AG08396 (cell line): ENCODE results near the gene RPUSD1.

Source experiments
- DNase-seq: peaks from one replicate; pipeline ENCODE4 v3.0.0; 2012; ENCODE audit warnings: low spot score, mixed read lengths

RPUSD1 gene

DNA sequence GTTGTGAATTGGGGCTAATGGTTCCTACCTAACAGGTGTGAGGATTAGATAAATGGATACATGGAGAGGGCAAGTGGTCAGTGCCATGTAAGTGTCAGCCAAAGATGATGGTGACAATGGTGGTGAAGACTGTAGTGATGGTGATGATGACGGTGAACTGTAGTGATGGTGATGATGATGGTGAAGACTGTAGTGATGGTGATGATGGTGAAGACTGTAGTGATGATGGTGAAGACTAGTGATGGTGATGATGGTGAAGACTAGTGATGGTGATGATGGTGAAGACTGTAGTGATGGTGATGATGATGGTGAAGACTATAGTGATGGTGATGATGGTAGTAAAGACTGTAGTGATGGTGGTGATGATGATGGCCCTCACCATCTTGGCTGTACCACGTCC, 30.4 kb upstream of the RPUSD1 start:
- DNase-seq, result no peak

DNA sequence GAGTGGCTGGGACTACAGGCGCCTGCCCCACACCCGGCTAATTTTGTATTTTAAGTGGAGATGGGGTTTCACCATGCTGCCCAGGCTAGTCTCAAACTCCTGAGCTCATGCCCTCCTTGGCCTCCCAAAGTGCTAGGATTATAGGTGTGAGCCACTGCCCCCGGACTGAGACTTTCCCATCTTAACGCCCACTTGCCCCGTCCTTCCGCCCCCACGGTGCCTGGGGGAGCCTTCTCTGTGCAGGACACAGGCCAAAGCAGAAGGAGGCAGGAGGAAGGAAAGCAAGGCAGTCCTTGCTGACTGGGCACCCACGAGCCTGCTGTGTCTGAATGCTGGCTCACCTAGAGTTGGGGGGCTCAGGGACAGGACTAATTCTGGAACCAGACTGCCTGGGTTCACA, 30.0 kb upstream of the RPUSD1 start:
- no peak for DNase-seq

DNA sequence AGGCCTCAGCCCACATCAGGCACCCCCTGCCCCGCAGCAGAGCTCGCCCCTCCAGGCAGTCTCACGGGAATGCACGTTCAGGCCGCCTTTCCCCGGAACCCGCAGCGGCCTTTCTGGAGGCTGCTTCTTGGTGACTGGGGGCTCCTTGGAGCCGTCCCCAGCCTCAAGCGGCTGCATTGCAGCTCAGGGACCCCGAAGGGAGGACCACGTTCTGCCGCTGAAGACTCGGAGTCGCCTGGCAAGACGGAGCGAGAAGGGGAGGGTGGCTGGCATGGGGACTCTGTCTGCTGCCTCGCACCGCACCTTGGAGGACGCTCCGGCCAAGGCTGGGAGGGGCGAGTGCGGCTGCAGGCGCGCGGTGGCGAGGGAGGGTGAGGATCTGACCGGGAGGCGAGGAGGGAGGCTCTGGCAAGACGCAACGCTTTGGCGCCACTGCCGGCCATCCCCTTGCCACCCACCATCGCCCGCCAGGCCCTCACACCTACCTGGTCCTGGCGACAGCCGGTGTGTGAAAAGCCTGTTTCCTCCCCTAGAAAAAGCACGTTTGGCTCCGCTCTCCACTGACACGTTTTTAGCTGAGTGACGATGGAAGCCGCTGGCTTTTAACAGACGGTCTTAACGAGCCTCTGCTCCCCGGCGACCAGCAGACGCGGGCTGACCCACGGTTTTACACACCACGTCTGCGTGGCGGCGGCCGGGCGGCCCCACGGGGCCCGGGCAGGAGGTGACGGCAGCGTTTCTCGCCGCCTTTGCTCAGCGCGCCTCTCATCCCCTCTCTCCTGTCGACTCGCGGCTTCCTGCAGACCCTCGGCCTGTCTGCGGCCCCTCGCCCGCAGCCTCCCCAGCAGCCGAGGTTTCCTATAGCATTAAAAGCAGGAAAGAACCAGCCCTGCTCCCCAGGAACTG, 29.1 kb upstream of the RPUSD1 start:
- no peak for DNase-seq

DNA sequence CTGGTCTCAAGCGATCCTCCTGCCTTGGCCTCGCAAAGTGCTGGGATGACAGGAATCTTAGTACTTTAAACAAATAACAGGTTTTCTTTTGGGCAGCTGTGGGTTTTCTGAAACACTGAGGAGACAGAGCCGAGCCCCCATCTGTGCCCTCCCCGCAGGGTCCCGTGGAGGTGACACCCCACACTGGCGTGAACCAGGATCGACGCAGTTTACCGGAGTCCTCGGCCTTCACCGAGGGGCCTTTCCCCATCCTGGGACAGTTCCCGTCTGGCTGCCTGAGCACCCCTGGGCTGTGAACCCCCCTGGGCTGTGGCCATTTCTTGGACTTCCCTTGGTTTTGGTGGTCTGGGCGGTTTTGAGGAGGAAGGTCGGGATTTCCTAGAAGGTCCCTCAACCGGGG, 27.7 kb upstream of the RPUSD1 start:
- no peak for DNase-seq

DNA sequence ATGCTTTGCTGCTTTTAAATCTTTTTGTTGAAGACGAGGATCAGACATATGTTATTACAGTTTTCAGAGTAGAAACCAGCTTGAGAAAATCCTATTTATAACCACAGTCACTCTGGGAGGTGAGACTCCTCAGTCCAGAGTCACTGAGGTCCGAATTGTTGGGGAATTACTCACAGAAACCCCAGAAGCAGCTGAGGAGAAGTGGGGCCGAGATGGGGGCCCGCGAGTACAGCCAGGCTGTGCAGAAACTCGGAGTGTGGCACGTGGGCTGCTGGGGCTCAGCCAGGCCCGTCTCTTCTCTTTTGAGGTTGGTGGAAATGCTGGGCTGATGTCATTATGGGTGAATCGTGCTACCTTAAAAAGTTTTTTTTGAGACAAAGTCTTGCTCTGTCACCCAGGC, 26.8 kb upstream of the RPUSD1 start:
- peak; percentile 74 for DNase-seq

DNA sequence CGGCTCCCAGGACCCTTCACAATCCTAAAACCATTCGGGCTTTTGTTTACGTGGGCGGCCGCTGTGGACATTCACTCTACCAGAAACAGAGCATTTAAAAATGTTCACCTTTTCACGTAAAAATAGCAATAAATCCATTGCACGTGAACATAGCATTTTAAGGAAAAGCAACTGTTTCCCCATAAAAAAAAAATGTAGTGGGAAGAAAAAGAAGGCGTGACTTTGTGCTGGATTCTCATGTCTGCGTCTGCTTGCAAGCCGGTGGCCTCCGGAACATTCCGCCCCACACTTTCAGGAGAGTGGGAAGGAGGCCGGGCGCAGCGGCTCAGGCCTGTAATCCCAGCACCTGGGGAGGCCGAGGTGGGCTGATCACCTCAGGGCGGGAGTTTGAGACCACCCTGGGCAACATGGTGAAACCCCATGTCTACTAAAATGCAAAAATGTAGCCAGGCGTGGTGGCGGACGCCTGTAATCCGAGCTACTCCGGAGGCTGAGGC, 25.8 kb upstream of the RPUSD1 start:
- no peak for DNase-seq

DNA sequence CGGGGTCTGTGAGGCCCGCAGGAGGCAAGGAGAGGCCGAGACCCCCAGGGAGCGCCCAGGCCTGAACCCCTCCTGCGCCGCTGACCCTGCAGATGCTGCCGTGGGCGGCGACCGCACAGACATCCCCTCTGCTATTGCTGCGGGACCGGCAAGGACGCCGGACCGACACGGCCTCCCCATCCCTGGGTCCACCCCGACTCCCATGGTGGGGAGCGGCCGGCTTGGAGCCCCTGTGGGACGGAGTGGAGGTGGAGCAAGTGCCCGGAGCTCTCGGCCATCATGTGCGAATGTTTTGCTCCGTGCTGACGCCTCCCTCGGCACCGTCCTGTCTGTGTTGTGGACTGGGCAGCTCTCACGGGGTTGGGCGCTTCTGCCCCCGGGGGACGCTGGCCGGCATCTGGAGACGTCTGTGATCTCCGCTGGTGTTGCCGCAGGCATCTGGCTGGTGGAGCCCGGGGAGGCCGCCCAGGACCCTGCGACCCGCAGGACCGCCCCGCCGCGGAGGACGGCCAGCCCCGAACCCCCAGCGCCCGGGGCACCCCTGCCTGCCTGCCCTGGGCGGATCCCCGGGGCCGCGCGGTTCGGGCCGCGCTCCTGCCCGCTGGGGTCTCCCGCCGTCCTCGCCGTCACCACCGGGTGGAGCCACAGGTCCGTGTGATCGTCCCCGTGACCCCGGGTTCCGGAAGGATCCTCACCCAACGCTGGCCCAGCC, 25.2 kb upstream of the RPUSD1 start:
- DNase-seq, result peak; percentile 80

DNA sequence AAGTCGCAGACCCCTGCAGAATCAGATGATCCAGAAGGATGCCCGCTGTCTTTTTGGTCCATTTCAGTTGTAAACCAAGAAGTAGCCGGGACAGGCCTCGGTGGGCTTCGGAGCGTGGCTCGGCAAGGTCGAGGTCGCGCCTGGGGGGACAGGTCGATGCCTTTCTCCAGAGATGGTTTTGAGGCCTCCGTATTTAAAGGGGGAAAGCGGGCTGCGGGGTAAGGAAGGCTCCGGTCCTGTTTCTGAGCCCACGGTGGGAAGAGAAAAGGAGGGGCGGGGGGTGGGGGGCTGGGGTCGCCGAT, 19.9 kb upstream of the RPUSD1 start:
- DNase-seq, result no peak

DNA sequence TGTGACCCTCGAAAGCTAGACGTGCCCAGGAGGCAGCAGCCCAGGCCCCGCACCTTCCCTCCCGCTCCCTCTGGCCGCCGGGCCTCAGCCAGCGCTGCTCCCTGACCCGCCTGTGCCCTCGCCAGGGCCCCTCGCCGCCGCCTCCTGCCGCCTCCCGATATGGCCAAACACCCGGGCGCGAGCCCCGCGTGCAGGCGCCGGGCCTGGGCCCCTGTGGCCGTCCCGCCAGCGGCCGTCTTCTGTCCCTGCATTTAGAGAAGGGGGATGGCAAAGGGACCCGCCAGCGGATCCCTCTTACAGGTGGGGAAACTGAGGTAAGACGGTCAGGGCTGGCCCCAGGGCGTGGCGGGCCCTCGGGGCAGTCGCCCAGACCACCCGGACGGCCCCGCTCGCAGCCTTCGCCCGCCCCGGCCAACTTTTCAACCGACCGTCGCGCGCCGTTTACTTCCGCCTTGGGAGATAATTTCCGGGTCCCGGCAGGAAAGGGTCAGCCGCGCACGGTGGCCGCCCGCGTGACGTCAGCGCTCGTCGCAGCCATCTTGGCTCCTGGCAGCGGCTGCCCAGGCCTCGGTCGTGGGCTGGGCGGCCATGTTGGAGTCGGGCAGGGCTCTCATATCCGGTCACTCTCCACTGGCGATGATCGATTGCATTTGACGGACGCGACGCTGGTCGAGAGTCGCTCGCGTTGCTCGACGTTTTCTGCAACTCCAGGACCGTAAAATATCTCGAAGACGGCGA, 19.3 kb upstream of the RPUSD1 start:
- DNase-seq, result peak; percentile 99

DNA sequence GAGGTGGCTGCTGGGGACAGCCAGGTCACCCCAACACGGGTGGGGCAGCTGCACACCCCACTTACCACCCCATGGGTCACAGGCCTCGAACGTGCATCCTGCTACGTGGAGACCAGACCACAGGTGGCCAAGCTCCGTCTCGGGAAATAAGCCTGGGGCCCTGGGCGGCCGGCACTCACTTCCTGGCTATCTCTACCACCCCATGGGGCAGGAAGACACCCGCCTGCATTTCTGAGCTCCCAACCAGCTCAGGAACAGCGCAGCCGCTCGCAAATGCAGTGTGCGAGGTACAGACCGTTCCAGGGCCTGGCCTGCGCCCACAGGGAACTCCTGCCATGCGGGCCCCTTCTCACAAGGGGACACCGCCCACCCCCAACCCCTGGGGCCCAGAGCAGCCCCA, 17.3 kb upstream of the RPUSD1 start:
- no peak for DNase-seq

DNA sequence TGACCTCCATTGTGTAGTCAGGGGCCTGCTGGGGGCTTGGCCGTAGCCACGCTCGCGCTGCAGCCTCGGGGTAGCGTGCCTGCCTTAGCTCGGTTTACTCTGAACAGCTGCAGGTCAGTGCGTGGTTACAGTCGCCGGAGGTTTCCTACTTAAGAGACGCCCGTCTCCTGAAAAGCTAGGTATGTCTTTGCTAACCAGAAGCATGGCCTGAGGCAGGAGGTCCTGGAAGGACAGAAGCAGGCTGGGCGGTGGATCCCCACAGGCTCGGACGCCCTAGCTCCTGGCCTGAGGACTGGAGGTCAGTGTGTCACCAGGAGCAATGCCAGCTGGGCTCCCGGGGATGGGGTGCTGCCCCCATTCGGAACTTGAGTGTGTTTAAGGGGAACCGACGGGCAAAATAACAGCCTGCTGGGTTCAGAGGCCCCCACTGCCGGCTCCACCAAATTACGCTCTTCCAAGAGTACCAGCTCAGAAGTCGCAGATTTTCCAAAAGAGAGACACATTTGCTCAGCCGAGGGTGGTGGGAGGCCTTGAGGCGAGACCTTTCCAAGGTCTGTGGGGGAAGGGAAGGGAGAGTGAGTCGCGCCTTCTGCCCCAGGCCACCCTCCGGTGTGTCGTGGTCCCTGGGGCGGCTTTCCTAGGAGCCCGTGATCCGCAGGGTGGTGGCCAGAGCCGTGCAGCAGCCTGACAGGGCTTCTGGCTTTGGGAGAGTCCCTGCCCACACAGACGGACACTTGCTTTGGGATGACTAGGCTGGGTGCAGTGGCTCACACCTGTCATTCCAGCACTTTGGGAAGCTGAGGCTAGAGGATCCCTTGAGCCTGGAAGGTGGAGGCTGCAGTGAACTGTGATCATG, 16.2 kb upstream of the RPUSD1 start:
- no peak for DNase-seq

DNA sequence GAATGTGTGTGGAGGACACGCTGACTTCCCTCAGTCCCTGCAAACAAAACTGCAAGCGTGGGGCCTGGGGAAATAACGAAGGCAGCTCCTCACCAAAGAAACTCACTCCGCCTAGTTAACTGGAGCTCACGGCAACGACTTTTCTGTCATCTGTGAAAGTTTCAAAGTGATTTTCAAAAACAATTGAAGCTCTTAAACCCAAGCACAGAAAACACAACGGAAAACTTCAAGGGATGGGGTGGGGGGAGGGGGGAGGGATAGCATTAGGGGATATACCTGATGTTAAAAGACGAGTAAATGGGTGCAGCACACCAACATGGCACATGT, 15.5 kb upstream of the RPUSD1 start:
- DNase-seq, result no peak

DNA sequence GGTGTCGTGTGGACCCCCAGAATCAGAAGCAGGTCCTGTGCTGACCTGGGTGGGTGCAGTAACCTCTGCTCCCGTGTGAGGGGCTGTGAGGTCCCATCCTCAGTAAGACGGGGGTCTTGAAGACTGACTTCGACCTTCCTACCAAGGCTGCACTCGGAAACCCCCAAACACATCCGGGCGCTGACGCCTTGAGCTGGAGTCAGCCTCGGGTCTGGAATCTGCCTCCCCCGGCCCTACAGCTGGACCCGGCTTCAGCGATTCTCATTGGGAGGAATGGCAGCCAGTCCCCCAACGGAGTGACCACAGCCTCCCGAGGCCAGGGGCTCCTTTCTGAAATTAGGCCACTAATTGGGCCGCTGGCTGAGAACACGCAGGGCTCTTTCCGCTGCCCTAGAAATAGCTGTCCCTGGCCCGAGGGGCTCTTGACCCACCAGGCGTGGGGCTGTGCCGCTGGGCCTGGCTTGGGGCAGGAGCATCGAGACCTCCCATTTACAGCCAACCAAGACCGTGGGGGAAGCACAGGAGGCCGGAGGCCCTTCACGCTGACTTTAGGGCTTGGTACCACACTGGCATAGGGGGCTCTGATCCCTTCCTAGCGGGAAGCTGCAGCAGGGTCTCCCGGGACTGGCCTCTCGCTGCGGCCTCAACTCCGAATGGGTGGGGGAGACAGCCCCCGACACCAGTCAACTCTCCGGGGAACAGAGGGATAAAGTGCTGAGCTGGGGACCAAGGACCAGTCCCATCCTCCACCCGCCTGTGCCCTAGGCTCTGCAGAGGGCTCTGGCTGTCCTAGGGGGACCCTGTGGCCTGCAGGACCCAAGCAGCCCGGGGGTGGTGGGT, 15.0 kb upstream of the RPUSD1 start:
- DNase-seq, result no peak

DNA sequence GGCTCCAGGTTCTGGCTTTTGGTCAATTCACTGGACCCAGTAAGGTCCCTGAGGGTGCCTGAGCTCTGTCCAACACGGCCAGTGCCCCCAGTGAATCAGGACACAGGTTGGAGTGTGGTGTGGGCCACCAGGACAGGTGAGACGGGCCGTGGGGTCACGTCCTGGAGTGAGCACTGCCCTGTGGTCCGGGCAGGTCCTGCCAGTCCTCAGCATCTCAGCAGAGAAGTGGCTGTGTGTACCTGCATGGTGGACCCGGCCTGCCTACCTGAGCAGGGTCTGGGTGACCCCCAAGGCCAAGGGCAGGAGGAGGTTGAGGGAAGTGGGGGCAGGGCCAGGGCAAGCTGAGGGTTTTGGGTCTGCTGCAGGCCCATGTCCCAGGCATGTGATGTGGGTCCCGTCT, 14.3 kb upstream of the RPUSD1 start:
- no peak for DNase-seq

DNA sequence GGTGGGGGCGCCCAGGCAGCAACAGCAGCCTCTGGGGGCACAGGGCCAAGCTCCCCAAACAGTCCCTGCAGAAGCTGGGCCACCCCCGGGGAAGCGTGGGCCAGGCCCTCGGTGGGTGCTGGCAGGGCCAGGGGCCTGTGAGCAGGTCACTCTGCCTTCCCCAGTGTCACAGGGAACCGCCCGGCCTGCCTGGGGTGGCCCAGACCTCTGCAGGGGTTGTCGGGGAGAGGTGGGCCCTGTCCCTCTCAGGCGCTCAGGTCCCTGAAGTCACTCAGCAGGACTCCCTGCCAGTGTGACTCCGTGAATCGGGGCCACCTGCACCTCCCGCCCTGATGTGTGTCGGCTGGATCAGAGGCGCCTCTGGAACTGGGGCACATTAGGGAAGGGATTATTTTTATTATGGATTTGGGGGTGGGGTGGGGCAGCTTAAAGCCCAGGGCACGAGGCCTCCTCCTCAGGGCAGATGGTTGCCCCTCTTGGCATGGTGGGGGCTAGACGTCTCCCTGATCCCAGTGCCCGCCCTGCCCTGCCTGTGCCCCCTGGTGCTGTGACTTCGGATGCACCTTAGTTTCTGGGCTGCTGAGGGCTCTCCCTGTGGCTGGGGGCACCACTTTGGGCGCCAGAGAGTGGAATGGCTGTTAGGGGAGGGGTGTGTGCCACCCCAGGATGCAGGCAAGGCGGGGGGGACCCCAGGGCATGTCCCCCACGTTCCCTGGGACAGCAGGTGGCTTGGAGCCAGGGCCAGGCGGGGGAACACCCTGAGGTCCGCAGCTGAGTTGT, 13.6 kb upstream of the RPUSD1 start:
- no peak for DNase-seq

DNA sequence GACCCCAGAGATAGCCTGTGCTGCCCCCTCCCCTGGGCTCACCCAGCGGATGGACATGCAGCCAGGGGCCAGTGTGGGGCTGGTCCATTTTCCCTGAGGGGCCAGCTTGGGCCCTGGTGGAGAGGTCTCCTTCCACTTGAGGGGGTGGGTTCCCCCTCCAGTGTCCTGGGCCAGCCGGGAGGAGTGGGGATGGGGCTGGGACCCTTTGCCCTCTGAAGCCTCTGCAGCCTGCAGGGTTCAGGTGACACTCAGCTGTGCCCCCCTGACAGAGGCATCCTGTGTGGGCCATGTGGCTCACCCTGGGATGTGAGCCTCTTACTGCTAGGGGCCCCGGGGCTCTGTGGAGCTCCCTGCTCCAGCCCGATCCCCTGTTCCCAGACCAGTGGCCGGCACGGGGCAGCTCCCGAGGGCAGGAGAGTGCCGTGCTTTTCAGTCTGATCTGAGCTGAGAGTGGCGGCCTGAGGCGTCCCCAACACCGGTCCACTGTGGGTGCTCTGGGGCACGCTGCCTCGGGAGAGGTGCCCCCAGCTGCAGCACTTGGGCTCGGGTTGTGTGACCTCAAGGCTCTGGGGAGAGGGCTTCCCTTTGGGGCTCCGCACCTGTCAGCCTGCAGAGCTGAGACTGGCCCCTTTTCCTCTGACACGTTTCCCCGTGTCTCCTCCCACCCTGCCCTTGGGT, 12.8 kb upstream of the RPUSD1 start:
- DNase-seq, result no peak

DNA sequence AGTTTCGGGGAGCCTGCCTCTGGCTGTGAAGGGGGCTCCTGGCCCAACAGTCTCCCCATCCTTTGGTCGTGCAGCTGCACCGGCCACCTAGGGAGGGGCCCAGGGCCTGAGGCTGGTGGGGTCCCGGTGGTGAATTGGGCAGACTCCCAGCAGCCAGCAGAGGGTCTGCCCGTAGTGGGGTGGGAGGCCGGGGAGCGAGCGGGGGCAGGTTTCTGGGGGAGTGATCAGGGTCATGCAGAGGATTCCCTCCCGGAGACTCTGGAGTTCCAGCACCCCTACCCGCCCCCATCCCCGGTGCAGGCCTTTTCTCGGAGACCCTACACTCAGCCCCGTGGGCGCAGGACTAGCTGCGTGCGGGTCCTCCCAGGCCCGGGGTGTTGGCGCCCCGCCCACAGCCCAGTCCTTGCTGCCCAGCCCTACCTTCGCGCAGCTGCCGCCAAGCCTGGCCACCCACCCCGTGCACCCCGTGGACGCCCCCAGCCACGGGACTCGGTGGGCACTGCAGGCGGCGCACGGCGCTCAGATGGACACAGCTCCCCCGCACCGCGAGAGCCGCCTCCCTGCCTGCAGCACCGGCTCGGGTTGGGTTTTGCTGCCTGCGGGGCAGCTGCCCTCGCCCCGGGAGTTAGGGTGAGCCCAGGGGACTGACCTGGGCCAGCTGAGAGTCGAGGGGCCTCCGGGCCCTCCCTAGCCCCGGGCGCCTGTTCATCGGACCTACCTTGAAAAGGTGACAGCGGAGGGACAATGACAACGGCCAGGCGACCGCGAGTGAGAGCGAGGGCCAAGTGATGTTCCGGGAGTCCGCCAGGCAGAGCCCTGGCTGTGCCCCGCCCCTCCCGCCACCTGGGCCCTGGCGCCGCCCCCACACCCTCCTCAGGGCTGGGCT, 12.0 kb upstream of the RPUSD1 start, which contains the start of gene GNG13:
Gene GNG13, minus strand, starts transcription at position 787 of the 886 bp plus-strand sequence. CDS start 1,657 bp downstream, outside the sequence.
- DNase-seq, result no peak

DNA sequence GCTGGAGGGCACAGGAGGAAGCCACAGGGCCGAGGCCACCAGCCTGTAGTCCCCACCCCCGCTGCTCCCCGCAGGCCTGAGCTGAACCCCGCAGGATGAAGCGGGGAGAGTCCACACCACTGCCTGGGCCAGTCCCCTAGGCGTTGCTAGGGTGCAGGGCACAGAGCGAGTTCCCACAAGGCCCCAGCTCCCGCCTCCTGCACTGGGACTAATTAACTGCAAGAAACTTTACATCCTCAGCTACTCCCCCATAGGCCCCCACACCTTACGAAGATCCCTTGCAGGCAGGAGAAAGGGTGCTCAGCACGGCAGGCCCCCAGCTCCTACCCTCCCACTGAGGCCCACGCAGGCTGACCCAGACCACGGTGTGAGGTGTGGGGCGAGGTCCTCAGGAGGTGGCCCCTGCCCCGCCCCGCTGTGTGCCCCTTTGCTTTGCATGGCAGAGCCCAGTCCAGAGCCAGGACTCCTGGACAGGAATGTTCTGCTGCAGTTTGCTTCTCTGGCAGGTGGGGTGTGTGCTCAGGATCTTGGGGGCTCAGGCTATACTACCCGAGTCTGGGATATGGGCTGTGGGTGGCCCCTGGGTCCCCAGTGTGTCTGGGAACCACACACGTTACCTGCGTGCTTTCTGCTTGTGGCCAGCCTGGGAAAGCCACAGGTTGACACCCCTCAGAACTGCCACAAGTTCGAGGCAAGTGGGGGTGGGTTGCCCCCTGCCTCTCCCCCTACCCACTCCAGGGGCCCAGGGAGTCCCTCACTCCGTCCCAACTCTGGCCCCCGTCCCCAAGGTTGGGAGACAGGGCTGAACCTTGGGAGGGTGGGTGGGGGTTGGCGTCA, 11.1 kb upstream of the RPUSD1 start:
- DNase-seq, result no peak
